ENCODE results near the gene BEST3.
A peak's percentile ranks its signal among the peaks of the same experiment; 100 is the strongest.
"Not testable (repeated sequence)": the region's sequence is repeated elsewhere in the genome, so short reads cannot be mapped to it uniquely, and the experiment has no call there.

Gene BEST3

DNA sequence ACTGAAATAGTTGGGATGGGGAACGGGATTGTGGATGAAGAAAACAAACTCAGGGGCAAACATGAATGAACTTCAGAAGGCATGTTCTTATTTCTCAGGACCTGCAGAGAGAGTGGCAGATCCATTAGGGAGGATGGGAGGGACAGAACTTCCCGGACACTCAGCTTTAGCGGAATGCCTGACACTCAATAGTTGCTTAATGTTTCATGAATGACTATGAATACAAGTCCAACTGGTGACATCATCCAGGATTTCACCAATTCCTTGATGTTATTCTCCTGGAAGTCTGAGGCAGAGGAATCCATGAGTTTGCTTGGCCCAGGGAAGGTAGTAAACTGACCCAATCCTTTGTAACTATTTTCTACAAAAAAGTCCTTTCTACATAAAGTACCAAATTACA, 50.6 kb downstream of the BEST3 start:
- no peak for DNase-seq (ENCODE audit: low spot score)

DNA sequence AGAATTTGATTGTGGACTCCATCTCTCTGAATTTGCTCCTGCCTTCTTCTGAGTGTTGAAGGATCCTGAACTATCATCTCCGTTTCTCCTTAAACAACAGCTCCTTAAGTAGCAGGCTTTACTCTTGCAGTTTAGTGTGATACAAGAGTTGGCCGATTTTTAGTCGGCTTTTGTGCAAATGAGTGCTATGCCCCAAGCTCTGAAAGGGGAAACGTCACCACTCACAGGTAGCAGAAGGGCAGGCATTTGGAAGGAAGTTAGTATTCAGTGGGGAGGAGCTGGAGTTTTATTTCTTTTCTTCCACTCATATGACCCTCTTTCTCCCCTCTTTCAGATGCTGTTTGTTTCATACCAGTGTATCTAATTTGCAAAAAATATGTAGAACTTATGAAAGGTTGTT, 51.9 kb downstream of the BEST3 start:
- DNase-seq (ENCODE audit: low spot score), result no peak

DNA sequence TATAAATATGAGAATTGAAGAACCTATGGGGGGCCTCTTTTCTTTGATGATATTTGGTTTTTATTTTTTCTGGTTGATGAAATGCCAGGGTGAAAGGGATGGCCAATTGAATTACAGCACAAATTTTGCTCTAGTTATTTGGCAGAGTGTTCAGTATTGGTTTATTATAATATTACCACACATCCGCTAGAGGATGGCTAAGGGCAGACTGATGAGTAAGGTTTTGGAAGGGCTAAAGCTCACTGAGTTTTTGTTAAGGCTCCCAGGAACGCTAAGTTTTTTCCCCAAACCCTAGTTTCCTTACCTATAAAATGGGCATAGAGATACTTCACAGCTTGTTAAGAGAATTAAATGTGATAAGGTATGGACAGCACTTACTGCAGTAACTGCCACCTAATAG, 54.1 kb downstream of the BEST3 start:
- no peak for DNase-seq (ENCODE audit: low spot score)

DNA sequence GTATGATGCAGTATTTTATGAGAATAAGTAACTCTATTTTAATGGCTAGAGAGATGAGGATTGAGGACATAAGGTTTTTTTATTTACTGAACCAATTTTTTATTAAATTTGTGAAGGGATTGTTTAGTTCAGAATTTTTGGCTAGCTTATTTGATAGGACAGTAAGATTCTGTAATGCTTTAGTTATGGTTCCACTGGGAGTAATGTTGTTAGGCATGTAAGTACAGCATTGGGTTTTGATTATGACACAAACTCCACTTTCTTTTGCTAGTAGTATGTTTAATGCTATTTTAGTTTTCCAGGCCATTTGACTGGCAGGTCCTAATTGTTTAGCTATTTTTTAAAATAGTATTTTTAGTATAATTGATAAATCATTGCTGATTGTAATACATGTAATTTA, 54.6 kb downstream of the BEST3 start:
- DNase-seq (ENCODE audit: low spot score), result no peak

DNA sequence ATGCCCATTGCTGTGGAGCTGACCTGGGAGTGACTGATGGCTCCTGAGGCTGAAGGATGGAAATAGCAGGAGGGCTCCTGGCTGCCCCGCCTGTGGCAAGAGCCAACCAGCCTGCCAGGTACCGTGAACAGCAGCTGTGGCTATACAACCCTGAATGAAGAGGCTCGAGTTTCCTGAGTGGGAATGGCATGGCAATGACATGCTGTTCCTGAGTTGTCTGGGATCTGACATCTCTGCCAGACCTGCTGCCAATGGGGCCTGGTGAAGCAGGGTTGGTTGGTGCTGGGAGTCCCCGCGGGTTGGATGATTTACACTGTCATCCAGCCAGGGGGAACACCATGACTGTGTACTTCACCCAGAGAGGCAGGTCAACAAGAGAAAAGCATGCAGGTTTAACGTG, 56.6 kb downstream of the BEST3 start:
- no peak for DNase-seq (ENCODE audit: low spot score)

DNA sequence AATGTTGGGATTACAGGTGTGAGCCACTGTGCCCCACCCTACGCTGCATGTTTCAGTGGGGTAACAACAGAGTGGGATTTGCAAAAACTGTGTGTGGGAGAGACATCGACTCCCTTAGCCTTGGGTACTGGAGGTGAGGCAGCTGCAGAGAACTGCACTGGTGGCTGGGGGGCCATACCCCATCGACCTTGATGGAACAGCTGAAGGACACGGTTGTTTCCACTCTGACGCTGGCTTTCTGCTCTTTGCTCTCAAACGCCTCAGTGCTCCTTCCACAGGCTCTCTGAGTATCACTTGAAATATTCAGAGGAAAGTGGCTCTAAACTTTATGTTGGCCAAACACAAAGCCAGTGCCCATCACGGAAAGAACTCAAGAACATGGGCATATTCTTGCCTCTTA, 57.6 kb downstream of the BEST3 start:
- no peak for DNase-seq (ENCODE audit: low spot score)

DNA sequence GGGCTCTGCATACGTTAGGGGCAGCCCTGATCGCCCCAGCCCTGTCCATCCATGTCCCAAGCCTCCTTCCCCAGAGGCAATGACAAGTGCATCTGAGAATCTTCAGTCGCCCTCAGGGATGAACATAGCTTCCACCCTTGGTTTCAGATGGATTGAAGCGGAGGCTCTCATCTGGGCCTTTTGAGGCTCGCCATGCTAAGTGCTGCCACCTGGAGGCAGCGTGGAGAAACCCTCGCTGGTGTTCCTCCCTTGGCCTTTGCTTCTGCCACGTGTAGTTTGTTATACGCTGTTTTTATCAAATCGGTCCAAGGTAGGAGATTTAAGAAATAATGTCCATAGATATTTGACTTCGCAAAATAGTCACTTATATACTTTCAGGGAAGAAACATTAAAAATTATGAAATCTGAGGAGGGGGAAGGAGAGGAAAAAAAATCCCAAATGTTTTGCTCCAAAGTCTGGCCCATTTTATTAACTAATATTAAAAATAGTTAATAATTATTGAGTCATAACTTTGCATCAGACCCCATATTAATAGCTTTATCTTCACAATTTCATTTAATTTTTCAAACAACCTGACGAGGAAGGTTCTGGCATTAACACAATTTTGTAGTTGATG, 59.6 kb downstream of the BEST3 start:
- DNase-seq (ENCODE audit: low spot score), result peak; percentile 64

DNA sequence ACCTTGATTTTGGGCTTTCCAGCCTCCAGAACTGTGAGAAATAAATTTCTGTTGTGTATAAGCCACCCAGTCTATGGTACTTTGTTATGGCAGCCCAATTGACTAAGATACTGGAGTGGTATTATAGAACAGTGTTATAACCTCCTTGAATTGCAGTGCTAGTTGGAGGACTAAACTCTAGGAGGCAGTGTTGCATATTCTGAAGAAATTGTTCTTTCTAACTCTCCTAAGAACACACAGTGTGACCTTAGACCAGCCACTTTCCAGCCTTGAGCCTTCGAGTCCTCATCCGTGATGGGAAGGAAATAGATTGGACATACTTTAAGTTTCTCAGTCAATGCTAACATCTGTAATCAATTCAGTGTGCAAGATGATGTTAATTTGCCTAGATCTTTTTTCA, 66.0 kb downstream of the BEST3 start:
- DNase-seq (ENCODE audit: low spot score), result no peak

DNA sequence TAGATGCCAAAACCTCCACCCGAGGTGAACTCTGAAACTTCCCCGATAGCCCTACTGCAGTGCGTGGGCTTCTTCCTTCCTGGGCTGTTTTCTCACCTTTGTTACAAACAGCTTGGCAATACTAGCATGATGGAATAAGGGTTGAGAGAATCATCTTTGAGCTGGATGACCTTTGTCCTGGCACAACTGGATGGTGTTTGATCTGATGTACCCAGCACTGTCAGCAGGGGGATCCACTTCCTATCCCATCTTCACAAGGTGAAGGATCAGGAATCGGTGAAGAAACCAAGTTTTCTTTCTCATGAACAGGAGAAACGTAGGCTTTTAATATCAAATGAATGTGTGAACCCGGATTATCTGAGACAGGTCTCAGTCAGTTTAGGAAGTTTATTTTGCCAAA, 68.9 kb downstream of the BEST3 start:
- no peak for DNase-seq (ENCODE audit: low spot score)

DNA sequence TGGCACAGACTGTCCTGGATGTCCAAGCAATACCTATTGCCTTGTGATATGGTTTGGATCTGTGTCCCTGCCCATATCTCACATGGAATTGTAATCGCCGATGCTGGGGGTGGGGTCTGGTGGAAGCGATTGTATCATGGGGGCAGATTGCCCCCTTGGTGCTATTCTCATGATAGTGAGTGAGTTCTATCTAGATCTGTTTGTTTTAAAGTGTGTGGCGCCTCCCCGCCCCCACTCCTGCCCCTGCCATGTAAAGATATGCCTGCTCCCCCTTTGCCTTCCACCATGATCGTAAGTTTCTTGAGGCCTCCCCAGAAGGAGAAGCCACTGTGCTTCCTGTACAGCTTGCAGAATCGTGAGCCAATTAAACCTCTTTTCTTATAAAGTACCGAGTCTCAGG, 71.6 kb downstream of the BEST3 start:
- DNase-seq (ENCODE audit: low spot score), result no peak

DNA sequence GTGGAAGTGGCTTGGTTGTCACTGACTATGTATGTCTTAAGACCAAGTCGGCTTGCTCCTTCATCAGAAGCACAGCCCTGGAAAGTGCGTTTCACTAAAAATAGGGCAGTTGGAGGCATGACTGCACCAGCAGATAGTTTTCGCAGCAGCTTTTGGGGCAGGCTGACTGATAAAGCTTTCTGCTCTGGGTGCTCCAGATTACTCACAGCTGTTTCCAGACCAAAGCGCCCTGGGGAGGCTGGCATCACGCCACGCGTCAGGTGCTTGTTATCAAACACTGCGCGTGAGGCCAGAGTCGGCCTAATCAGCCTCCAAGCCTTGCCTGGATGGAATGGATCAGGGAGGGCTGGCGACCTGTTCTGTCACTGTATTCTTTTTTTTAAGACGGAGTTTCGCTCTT, 75.1 kb downstream of the BEST3 start:
- DNase-seq (ENCODE audit: low spot score), result no peak

DNA sequence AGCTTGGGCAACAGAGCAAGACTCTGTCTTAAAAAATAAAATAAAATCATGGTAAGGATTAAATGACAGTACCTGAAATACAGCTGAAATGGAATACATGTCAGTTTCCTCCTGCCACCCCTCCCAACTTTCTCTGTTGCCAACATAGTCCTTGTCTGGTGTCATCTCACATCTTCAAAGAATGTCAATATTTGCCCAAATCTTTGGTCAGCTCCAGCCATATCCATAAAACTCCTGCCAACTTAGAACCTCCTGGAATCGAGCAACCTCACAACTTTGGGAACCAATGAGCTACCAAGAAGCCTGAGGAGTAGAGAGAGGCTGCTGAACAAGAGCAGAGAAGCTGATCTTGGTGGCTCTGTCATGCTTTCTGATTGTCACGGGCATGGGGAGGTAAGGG, 77.6 kb downstream of the BEST3 start:
- no peak for DNase-seq (ENCODE audit: low spot score)

DNA sequence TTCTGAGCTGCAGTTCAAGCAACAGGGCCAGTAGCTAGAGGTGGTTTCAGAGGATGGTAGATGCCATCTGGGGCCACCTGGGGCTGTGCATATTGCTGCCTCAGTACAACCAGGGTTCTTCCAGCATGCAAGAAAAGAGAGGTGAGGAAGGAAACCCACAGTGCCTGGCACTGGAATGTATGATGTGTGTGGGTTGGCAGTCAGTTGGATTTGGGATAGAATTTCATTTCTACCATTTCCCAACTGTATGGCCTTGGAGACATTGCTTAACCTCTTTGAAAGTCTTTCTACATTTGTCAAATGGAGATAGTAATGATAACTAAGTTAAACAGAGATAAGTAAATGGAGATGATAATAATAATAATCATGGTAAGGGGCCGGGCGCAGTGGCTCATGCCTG, 78.2 kb downstream of the BEST3 start:
- DNase-seq (ENCODE audit: low spot score), result no peak

DNA sequence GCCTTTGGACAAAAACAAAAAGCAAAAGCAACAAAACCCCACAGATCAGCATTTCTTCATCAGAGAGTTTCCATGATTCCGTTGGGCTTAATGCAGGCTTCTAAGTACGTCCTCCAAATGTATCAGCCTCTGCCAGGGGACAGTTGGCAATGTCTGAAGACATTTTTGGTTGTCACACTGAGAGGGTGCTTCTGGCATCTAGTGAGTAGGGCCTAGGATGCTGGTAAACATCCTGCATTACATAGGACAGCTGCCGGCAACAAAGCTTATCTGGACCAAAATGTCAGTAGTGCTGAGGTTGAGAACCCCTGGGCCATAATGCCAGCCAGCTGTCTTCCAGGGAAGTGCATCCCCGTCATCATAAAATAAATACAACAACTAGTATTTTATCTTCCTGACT, 79.0 kb downstream of the BEST3 start:
- no peak for DNase-seq (ENCODE audit: low spot score)

DNA sequence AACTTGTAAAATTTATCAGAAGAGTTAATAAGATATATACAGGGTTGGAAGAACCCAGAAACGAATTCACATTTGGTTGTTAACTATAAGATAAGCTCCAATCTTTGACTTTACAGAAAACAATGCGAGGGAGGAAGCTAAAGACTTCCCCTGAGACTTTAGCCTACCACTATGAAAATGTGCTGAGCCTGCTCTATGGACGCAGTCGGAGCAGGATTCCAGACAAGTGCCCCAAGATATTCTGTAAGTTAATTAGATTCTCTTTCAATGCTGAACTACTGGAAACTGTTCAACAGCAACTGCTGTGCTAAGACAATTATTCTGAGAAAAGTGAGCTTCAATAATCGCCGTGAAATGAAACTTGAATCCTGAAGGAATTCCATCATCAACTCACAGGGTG, 80.1 kb downstream of the BEST3 start:
- no peak for DNase-seq (ENCODE audit: low spot score)

DNA sequence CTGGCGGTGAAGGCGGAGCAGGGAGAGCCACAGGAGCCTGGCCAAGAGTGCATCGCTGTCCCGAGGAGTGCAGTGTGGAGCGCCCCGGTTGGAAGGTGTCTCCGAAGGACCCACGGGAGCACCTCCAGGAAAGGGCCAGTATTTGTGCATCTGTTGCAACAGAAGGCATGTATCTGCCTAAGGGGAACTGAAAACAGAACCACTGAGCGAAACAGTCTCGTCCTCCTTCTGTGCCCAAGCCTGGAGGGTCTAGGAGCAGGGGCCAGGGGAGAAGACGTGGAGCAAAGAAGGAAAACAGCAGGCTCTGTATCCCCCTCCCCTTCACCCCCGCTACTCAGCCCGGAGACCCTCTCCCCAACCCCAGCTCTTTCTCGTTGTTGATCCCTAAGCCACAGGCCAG, 83.1 kb downstream of the BEST3 start:
- DNase-seq (ENCODE audit: low spot score), result peak; percentile 11

DNA sequence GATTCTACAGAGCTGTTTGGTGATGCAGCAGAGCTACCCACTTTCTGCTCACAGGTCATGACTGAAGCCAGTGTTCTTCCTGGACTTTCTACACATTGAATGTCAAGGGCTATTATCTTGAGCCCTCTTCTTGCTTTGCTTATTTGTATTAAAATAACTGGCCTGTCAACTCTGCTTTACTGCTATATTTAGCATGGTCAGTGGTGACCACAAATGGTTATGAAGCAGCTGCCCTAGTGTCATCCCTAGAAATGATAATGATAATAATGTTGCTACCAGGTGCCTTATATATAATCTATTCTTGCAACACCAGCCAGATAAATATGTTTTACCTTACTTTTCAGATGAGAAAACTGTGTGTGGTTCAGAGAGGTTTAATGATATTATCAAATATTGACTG, 85.8 kb downstream of the BEST3 start:
- DNase-seq (ENCODE audit: low spot score), result no peak

DNA sequence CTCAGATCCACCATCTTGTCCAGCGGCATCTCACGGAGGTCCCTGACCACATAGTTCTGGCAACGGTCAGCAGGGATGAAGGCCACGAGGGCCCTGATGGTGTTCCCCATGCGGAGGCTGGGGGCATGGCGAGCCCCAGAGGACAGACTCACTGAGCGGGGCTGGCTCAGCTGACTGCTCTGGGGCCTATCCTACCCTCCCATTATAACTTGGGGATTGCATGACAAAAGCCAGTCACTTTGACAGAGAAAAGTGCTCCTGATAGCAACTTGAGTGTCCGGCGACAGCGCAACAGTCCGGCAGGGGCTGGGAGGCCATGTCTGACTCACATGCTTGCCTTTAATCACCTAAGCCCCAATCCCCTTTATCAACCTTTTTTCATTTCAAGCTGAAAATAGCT, 88.4 kb downstream of the BEST3 start, which contains the start of gene LRRC10:
LRRC10 (minus strand) TSS at position 179 of the 400 bp plus-strand sequence; CDS start at position 110, 69 bp downstream.
- DNase-seq (ENCODE audit: low spot score), result no peak

DNA sequence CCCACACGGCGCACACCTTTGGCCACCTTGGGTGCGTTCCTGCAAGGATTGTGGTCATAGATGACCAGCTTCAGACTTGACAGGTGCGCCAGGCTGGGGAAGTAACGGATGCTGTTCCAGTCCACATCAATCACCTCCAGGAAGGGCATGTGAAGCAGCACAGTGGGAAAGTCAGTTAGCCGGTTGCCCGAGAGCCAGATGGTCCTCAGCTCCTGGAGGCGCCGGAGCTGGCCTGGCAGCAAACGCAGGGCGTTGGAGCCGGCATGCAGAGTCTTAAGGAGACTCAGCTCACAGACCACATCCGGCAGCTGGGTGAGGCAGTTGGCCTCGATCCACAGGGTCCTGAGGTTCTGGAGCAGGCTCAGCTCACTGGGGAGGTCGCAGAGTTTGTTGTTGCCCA, 89.0 kb downstream of the BEST3 start:
- DNase-seq (ENCODE audit: low spot score), result no peak

DNA sequence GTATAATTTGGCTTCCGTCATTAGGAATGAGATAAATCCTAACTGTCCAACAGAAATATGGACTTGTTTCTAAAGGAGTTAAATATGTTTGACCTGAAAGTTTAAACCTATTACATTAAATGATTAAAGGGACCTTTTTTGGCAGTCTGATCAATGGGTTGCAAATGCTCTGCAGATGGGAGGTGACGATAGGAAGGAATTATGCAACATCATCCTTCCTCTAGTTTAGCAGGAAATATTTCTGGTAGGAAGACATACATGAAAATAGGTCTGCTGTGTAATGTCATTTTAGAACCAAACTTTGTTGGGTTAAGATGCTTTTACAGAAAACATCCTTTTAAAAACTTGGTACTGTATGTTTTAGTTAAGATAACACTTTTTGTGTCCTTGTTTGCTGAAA, 91.0 kb downstream of the BEST3 start:
- DNase-seq (ENCODE audit: low spot score), result no peak

DNA sequence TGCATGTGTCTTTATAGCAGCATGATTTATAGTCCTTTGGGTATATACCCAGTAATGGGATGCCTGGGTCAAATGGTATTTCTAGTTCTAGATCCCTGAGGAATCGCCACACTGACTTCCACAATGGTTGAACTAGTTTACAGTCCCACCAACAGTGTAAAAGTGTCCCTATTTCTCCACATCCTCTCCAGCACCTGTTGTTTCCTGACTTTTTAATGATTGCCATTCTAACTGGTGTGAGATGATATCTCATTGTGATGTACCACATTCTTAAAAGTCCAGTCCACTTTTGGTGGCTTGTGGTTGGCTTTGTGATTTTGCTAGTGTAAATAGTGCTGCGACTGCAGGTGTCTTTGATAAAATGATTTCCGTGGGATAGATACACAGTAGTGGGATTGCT, 94.8 kb downstream of the BEST3 start:
- not testable (repeated sequence) for DNase-seq (ENCODE audit: low spot score)
